Measurements from ENCODE around the gene TECPR1. TPM values are rescaled to one million over a fixed set of nuclear protein-coding genes. Genes with fewer than 3 reads are reported as not detected.
A peak's percentile ranks its signal among the peaks of the same experiment; 100 is the strongest.

Gene TECPR1
- total RNA-seq, result 10 to 100 TPM; 19.6 to 61.8 (median 26.3) TPM

GRCh38 chr7:98251601-98252424 is at the start of gene TECPR1:
TSS of gene TECPR1 (minus strand) at chr7:98252232. CDS start at chr7:98246146, 6,086 bp downstream.
- no peaks in the 10 kb centered on the region for H3K9me3 ChIP-seq
- peak; percentile 97 to 98 for DNase-seq
- no peaks in the 10 kb centered on the region for H3K27me3 ChIP-seq
- intact Hi-C loops (cut with DNase I), result no loop called here
- H3K4me3 ChIP-seq (replicated peaks in 1 of 3), result peak within 1 kb of the TSS; percentile 81 to 99 (median 88)
- no peaks in the 10 kb centered on the region for H3K36me3 ChIP-seq
- peaks cover 20 to 22% of the 10 kb centered on the region in 2 donors for H3K4me1 ChIP-seq
- TF ChIP-seq CTCF (IDR thresholded peaks at IDR 0.05) (no peak), POLR2A (IDR thresholded peaks at IDR 0.05) (peak in 1 of 2 donors; percentile 60)
- 0 to 4% methylated on average over 4 to 26 of the region's 69 CpGs for WGBS, 2 donors
- H3K27ac ChIP-seq, result peak within 1 kb of the TSS; percentile 68 to 79 (median 71)

GRCh38 chr7:98300595-98301372 is 48.8 kb upstream of the TECPR1 start:
- H3K9me3 ChIP-seq, result no peaks in the 10 kb centered on the region
- no peak overlapping the region for H3K27ac ChIP-seq
- intact Hi-C loops (cut with DNase I), result no loop called here
- no peak for TF ChIP-seq POLR2A (IDR thresholded peaks at IDR 0.05)
- no peak for TF ChIP-seq CTCF (IDR thresholded peaks at IDR 0.05)
- no peak overlapping the region for H3K4me3 ChIP-seq (replicated peaks in 1 of 3)
- H3K4me1 ChIP-seq, result peaks cover 10 to 18% of the 10 kb centered on the region in 2 donors
- H3K36me3 ChIP-seq, result peaks cover 5 to 8% of the 10 kb centered on the region in 2 donors
- WGBS, 2 donors, result 90 to 91% methylated on average over 21 to 26 of the region's 26 CpGs
- DNase-seq, result no peak
- H3K27me3 ChIP-seq, result no peaks in the 10 kb centered on the region

GRCh38 chr7:98297626-98298286 is 45.7 kb upstream of the TECPR1 start:
- intact Hi-C loops (cut with DNase I), result no loop called here
- 58 to 63% methylated on average over 20 to 21 of the region's 21 CpGs for WGBS, 2 donors
- DNase-seq, result peak; percentile 71 to 77
- peak overlapping the region; percentile 19 to 87 (median 48) for H3K27ac ChIP-seq
- H3K36me3 ChIP-seq, result peaks cover 3 to 18% of the 10 kb centered on the region in 2 donors
- H3K9me3 ChIP-seq, result no peaks in the 10 kb centered on the region
- H3K4me1 ChIP-seq, result peaks cover 28 to 41% of the 10 kb centered on the region in 2 donors
- peak in 1 of 2 donors; percentile 10 for TF ChIP-seq POLR2A (IDR thresholded peaks at IDR 0.05)
- TF ChIP-seq CTCF (IDR thresholded peaks at IDR 0.05), result peak in 4 of 6 experiments; percentile 18 to 46 (median 41)
- H3K27me3 ChIP-seq, result no peaks in the 10 kb centered on the region
- H3K4me3 ChIP-seq (replicated peaks in 1 of 3), result no peak overlapping the region

- DNase-seq, result no peak
- WGBS, 2 donors, result 76 to 97% methylated on average over 11 of the region's 12 CpGs
- Histone ChIP-seq H3K36me3 (peaks cover 13 to 23% of the 10 kb centered on the region in 2 donors), H3K27ac (peak overlapping the region; percentile 38 to 87 (median 74)), H3K4me3 (replicated peaks in 1 of 3) (no peak overlapping the region), H3K4me1 (peaks cover 28 to 41% of the 10 kb centered on the region in 2 donors), H3K27me3 (no peaks in the 10 kb centered on the region), H3K9me3 (no peaks in the 10 kb centered on the region)
- intact Hi-C loops (cut with DNase I), result no loop called here
- TF ChIP-seq CTCF (IDR thresholded peaks at IDR 0.05) (no peak), POLR2A (IDR thresholded peaks at IDR 0.05) (no peak)
Measured at GRCh38 chr7:98296833-98297232, 44.8 kb upstream of the TECPR1 start.
